Small intestine (tissue), 7 donors: ENCODE measurements around the gene OR2S2. TPM values are rescaled to one million over a fixed set of nuclear protein-coding genes. Genes with fewer than 3 reads are reported as not detected.
"Not testable (repeated sequence)": the region's sequence is repeated elsewhere in the genome, so short reads cannot be mapped to it uniquely, and the experiment has no call there.

Experiments used
- DNase-seq, 2 donors: peaks; one replicate each; pipeline versions ENCODE4 v3.0.0 to v3.0.0-alpha.2; 2013
- FAIRE-seq: peaks from 2 replicates; lab custom pipeline; 2012; peaks lifted over from hg19 to GRCh38; lab: Jason Lieb, UNC
- H3K27ac ChIP-seq, 3 donors: one replicate each; pipeline ENCODE4 v1.5.1; 2013; ENCODE audit warnings: low read length in 2 of 3, mild to moderate bottlenecking in 2 of 3, control low read depth in 1 of 3, inconsistent platforms in 1 of 3, low read depth in 1 of 3, moderate library complexity in 1 of 3
- H3K27me3 ChIP-seq, 3 donors: one replicate each; pipeline ENCODE4 v1.6.1; 2013; ENCODE audit warnings: low read length in 3 of 3, inconsistent platforms in 1 of 3; ENCODE audit not compliant: control insufficient read depth in 3 of 3, insufficient read depth in 3 of 3
- H3K36me3 ChIP-seq, 3 donors: one replicate each; pipeline ENCODE4 v1.6.1; 2013; ENCODE audit warnings: low read length in 3 of 3, inconsistent platforms in 1 of 3, low read depth in 1 of 3, mild to moderate bottlenecking in 1 of 3, moderate library complexity in 1 of 3; ENCODE audit not compliant: control insufficient read depth in 3 of 3, insufficient read depth in 2 of 3
- H3K4me1 ChIP-seq, 3 donors: one replicate each; pipeline ENCODE4 v1.6.1; 2013; ENCODE audit warnings: low read length in 2 of 3, inconsistent platforms in 1 of 3, low read depth in 1 of 3, mild to moderate bottlenecking in 1 of 3, moderate library complexity in 1 of 3; ENCODE audit not compliant: control insufficient read depth in 3 of 3, insufficient read depth in 2 of 3
- H3K4me3 ChIP-seq, 3 donors: one replicate each; pipeline ENCODE4 v1.5.1; 2013; ENCODE audit warnings: low read length in 3 of 3, control low read depth in 1 of 3, inconsistent platforms in 1 of 3, low read depth in 1 of 3, mild to moderate bottlenecking in 1 of 3, moderate library complexity in 1 of 3
- H3K9me3 ChIP-seq, 2 donors: one replicate each; pipeline ENCODE4 v1.6.1; 2013; ENCODE audit warnings: low read depth in 1 of 2, low read length in 1 of 2; ENCODE audit not compliant: control insufficient read depth in 2 of 2, insufficient read depth in 1 of 2
- WGBS, 3 donors: extraction: QIAGEN DNeasy Blood & Tissue Kit; methylation state at CpG; one replicate each; pipeline ENCODE4 v1.1.7; 2013; 5-methylcytosine and 5-hydroxymethylcytosine counted together
- polyA plus RNA-seq, 4 donors: library from polyadenylated mRNA; stranded (reverse) in 3 of 4; unstranded in 1 of 4; fragments of 200-250 nt in 3 of 4; fragments of 120-200 nt in 1 of 4; gene quantifications; one replicate each; pipeline versions ENCODE4 v1.2.1 to v1.2.3, GENCODE V29; 2013
- donor health status: healthy with polysubstance abuse.
- donor health status: control.
- donor health status: control.
- donor health status: Bipolar disorder and iron deficiency.
- donor health status: healthy.

The OR2S2 gene
- polyA plus RNA-seq, 4 donors, result 0.06 TPM; not detected in 3

- H3K36me3 ChIP-seq, result no peaks in the 10 kb centered on the region
- no peaks in the 10 kb centered on the region for H3K27me3 ChIP-seq
- no peaks in the 10 kb centered on the region for H3K4me1 ChIP-seq
- 56 to 83% (median 76%) methylated on average over 5 of the region's 5 CpGs for WGBS, 3 donors
- no peak overlapping the region for H3K4me3 ChIP-seq
- peaks cover 2 to 9% of the 10 kb centered on the region in 2 donors for H3K9me3 ChIP-seq
- no peak for DNase-seq
- no peak for FAIRE-seq
- H3K27ac ChIP-seq, result no peak overlapping the region
Observed at GRCh38 chr9:35993976-35994720, 36.2 kb upstream of the OR2S2 start.

GRCh38 chr9:35993136-35993535, 35.2 kb upstream of the OR2S2 start:
- H3K4me3 ChIP-seq, H3K4me1 ChIP-seq, H3K27me3 ChIP-seq, H3K36me3 ChIP-seq, FAIRE-seq, DNase-seq, H3K9me3 ChIP-seq, H3K27ac ChIP-seq: not testable (repeated sequence)
- 90 to 94% (median 93%) methylated on average over 3 of the region's 3 CpGs for WGBS, 3 donors

- no peaks in the 10 kb centered on the region for H3K36me3 ChIP-seq
- H3K4me1 ChIP-seq, result no peaks in the 10 kb centered on the region
- no peaks in the 10 kb centered on the region for H3K27me3 ChIP-seq
- FAIRE-seq, result no peak
- H3K27ac ChIP-seq, result no peak overlapping the region
- no peak overlapping the region for H3K4me3 ChIP-seq
- no peak for DNase-seq
- no peaks in the 10 kb centered on the region for H3K9me3 ChIP-seq
- 81 to 84% (median 83%) methylated on average over 3 of the region's 3 CpGs for WGBS, 3 donors
Observed at GRCh38 chr9:35990155-35990554, 32.2 kb upstream of the OR2S2 start.

- Histone ChIP-seq H3K4me3 (no peak overlapping the region), H3K4me1 (no peaks in the 10 kb centered on the region), H3K27me3 (peaks cover 0 to 5% (median 0%) of the 10 kb centered on the region in 3 donors), H3K36me3 (no peaks in the 10 kb centered on the region), H3K9me3 (no peaks in the 10 kb centered on the region), H3K27ac (no peak overlapping the region)
- WGBS, 3 donors, result 51 to 67% (median 64%) methylated on average over 1 of the region's 1 CpG
- FAIRE-seq (no peak), DNase-seq (no peak)
Observed at GRCh38 chr9:35984021-35984420, 26.1 kb upstream of the OR2S2 start.

GRCh38 chr9:35981699-35982098, 23.7 kb upstream of the OR2S2 start:
- Histone ChIP-seq H3K27me3 (peaks cover 0 to 5% (median 0%) of the 10 kb centered on the region in 3 donors), H3K27ac (no peak overlapping the region), H3K36me3 (no peaks in the 10 kb centered on the region), H3K9me3 (no peaks in the 10 kb centered on the region), H3K4me3 (no peak overlapping the region), H3K4me1 (no peaks in the 10 kb centered on the region)
- DNase-seq, result no peak
- FAIRE-seq, result no peak
- WGBS, 3 donors, result 0 to 13% (median 11%) methylated on average over 2 of the region's 2 CpGs

- Histone ChIP-seq H3K27me3 (peaks cover 0 to 8% (median 4%) of the 10 kb centered on the region in 3 donors), H3K27ac (no peak overlapping the region), H3K36me3 (no peaks in the 10 kb centered on the region), H3K4me3 (no peak overlapping the region), H3K9me3 (peaks cover 0 to 10% of the 10 kb centered on the region in 2 donors), H3K4me1 (no peaks in the 10 kb centered on the region)
- no peak for DNase-seq
- WGBS, 3 donors, result 76 to 82% (median 80%) methylated on average over 3 of the region's 3 CpGs
- no peak for FAIRE-seq
Observed at GRCh38 chr9:35980289-35981011, 22.5 kb upstream of the OR2S2 start.

GRCh38 chr9:35978792-35979191, 20.8 kb upstream of the OR2S2 start:
- Histone ChIP-seq H3K27me3 (peaks cover 0 to 7% (median 4%) of the 10 kb centered on the region in 3 donors), H3K4me3 (no peak overlapping the region), H3K4me1 (no peaks in the 10 kb centered on the region), H3K9me3 (peaks cover 0 to 10% of the 10 kb centered on the region in 2 donors), H3K27ac (no peak overlapping the region), H3K36me3 (no peaks in the 10 kb centered on the region)
- no peak for FAIRE-seq
- 87 to 92% (median 91%) methylated on average over 6 of the region's 6 CpGs for WGBS, 3 donors
- DNase-seq, result no peak

GRCh38 chr9:35976726-35977125, 18.8 kb upstream of the OR2S2 start:
- H3K27me3 ChIP-seq, result peaks cover 0 to 7% (median 4%) of the 10 kb centered on the region in 3 donors
- no peak overlapping the region for H3K27ac ChIP-seq
- no peak overlapping the region for H3K4me3 ChIP-seq
- no peak for FAIRE-seq
- H3K4me1 ChIP-seq, result no peaks in the 10 kb centered on the region
- peaks cover 0 to 10% of the 10 kb centered on the region in 2 donors for H3K9me3 ChIP-seq
- no peaks in the 10 kb centered on the region for H3K36me3 ChIP-seq
- no peak for DNase-seq
- WGBS, 3 donors, result 83 to 90% (median 85%) methylated on average over 1 of the region's 1 CpG
